ENCODE data around the gene GRIPAP1. TPM values are rescaled to one million over a fixed set of nuclear protein-coding genes. Genes with fewer than 3 reads are reported as not detected.

The GRIPAP1 gene, protein sequence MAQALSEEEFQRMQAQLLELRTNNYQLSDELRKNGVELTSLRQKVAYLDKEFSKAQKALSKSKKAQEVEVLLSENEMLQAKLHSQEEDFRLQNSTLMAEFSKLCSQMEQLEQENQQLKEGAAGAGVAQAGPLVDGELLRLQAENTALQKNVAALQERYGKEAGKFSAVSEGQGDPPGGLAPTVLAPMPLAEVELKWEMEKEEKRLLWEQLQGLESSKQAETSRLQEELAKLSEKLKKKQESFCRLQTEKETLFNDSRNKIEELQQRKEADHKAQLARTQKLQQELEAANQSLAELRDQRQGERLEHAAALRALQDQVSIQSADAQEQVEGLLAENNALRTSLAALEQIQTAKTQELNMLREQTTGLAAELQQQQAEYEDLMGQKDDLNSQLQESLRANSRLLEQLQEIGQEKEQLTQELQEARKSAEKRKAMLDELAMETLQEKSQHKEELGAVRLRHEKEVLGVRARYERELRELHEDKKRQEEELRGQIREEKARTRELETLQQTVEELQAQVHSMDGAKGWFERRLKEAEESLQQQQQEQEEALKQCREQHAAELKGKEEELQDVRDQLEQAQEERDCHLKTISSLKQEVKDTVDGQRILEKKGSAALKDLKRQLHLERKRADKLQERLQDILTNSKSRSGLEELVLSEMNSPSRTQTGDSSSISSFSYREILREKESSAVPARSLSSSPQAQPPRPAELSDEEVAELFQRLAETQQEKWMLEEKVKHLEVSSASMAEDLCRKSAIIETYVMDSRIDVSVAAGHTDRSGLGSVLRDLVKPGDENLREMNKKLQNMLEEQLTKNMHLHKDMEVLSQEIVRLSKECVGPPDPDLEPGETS
- 5.2 and 9.9 TPM in 2 replicates for total RNA-seq (2012; rRNA removed)

GRCh38 chrX:49002091-49002935 lies at the start of gene GRIPAP1:
Gene GRIPAP1 (minus strand): TSS chrX:49002264. CDS start chrX:49002229, 35 bp downstream.
- Histone ChIP-seq H3K36me3 (ENCODE audit: insufficient read depth, low read length) (peaks cover 10% of the 10 kb centered on the region), H3K9ac (ENCODE audit: low read depth, low read length) (peak within 1 kb of the TSS; percentile 83), H3K9me3 (replicated peaks; ENCODE audit: low read length) (no peaks in the 10 kb centered on the region), H3K4me1 (ENCODE audit: control insufficient read depth, insufficient read depth, low read length) (no peaks in the 10 kb centered on the region), H3K4me2 (ENCODE audit: low read length) (peak within 1 kb of the TSS; percentile 73), H3K4me3 (ENCODE audit: low read length) (peak within 1 kb of the TSS; percentile 87), H3K27me3 (ENCODE audit: control insufficient read depth, insufficient read depth, low read length) (no peaks in the 10 kb centered on the region)

DNA sequence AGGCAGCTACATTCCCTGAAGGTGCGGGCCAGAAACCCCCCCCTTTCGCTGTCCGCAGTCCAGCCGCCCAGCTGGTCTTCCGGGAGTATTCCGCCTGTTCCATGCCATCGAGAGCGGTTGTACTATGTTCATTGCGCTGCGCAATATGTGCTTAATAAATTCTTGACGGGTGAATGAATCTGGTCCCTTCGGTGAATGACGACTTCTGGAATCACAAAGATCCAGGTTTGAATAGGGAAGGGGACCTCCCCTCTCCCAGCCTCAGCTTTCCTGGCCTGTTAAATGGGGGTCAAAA lies 41.9 kb upstream of the GRIPAP1 start:
- Histone ChIP-seq H3K36me3 (ENCODE audit: insufficient read depth, low read length) (peaks cover 7% of the 10 kb centered on the region), H3K4me3 (ENCODE audit: low read length) (peak overlapping the region; percentile 61), H3K9me3 (replicated peaks; ENCODE audit: low read length) (no peaks in the 10 kb centered on the region), H3K4me1 (ENCODE audit: control insufficient read depth, insufficient read depth, low read length) (peaks cover 14% of the 10 kb centered on the region), H3K4me2 (ENCODE audit: low read length) (peak overlapping the region; percentile 77), H3K9ac (ENCODE audit: low read depth, low read length) (peak overlapping the region; percentile 44), H3K27me3 (ENCODE audit: control insufficient read depth, insufficient read depth, low read length) (no peaks in the 10 kb centered on the region)

DNA sequence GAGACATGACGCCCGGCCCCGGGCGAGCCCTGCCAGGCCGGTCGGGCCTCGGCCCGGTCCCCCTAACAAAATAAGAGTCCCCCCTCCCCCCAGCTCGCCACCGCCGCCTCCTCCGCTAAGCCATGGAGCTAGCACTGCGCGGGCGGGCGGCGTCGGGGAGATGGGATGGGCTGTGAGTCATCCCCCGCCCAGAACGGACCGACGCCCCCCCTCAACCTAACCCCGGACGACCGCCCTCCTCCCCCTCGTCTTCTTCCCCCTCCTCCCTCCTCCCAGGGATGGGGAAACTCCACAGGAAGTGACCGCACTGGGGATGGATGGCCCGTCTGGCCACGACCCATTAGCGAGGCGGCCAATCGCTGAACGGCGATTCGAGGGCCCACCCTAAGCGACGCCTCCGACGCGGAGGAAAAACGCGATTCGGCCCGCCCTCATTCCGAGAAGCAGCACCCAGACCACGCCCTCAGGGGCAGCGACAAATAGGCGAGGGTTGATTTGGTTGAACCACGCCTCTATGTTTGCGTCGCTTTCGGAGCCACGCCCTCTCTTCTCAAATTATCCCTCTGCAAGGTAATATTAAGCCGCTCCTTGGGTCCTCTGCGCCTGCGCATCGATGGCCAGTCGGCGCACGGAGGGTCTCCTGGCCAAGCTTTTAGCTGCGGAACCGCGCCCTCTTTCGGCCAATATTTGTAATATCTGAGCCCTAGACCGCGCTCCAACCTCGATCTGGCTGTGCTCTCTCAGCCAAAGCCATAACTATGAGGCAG lies 41.3 kb upstream of the GRIPAP1 start, which contains the start of gene TFE3:
Gene TFE3, minus strand, starts transcription at position 138 of the 767 bp plus-strand sequence. Its CDS starts 131 bp downstream, at position 7.
- H3K4me2 ChIP-seq (ENCODE audit: low read length): peak within 1 kb of the TSS; percentile 83
- H3K27me3 ChIP-seq (ENCODE audit: control insufficient read depth, insufficient read depth, low read length): no peaks in the 10 kb centered on the region
- H3K9ac ChIP-seq (ENCODE audit: low read depth, low read length): peak within 1 kb of the TSS; percentile 97
- H3K9me3 ChIP-seq (replicated peaks; ENCODE audit: low read length): no peaks in the 10 kb centered on the region
- peak within 1 kb of the TSS; percentile 72 for H3K4me3 ChIP-seq (ENCODE audit: low read length)
- H3K36me3 ChIP-seq (ENCODE audit: insufficient read depth, low read length): peaks cover 12% of the 10 kb centered on the region
- H3K4me1 ChIP-seq (ENCODE audit: control insufficient read depth, insufficient read depth, low read length): peaks cover 19% of the 10 kb centered on the region

DNA sequence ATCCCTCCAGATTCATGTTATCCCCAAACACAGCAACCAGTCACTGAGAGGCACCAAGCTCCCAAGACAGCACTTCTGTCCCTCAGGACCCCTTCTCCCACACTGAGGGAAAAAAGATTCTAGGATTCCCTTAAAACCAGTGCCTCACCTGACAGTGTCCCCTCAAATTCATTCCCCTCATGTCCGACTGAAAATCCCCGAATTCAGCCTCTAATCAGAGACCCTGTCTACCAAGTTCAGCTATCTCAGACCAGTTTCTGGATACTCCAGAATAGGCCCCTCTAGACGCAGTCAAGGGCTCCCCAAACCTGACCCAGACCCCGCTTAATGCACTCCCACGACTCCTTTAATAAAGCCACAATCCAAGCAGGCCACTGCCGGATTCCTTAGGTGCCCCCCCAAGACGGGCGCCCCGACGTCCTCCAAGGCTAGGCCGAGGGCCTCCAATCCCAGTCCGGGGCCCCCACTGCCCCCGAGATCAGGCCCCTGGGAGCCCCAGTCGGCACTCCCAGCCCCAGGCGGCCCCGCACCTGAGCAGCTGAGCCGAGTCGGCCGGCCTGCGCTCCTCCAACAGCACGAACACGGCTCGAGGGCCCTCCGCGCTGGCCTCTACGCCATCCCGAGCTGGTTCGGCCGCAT lies 40.6 kb upstream of the GRIPAP1 start:
- no peaks in the 10 kb centered on the region for H3K27me3 ChIP-seq (ENCODE audit: control insufficient read depth, insufficient read depth, low read length)
- peak overlapping the region; percentile 83 for H3K4me2 ChIP-seq (ENCODE audit: low read length)
- peak overlapping the region; percentile 97 for H3K9ac ChIP-seq (ENCODE audit: low read depth, low read length)
- H3K36me3 ChIP-seq (ENCODE audit: insufficient read depth, low read length): peaks cover 19% of the 10 kb centered on the region
- peaks cover 24% of the 10 kb centered on the region for H3K4me1 ChIP-seq (ENCODE audit: control insufficient read depth, insufficient read depth, low read length)
- peak overlapping the region; percentile 72 for H3K4me3 ChIP-seq (ENCODE audit: low read length)
- H3K9me3 ChIP-seq (replicated peaks; ENCODE audit: low read length): no peaks in the 10 kb centered on the region

GRCh38 chrX:49041744-49042580 lies 39.9 kb upstream of the GRIPAP1 start:
- peaks cover 24% of the 10 kb centered on the region for H3K4me1 ChIP-seq (ENCODE audit: control insufficient read depth, insufficient read depth, low read length)
- H3K36me3 ChIP-seq (ENCODE audit: insufficient read depth, low read length): peaks cover 25% of the 10 kb centered on the region
- no peaks in the 10 kb centered on the region for H3K27me3 ChIP-seq (ENCODE audit: control insufficient read depth, insufficient read depth, low read length)
- no peaks in the 10 kb centered on the region for H3K9me3 ChIP-seq (replicated peaks; ENCODE audit: low read length)
- peak overlapping the region; percentile 72 for H3K4me3 ChIP-seq (ENCODE audit: low read length)
- peak overlapping the region; percentile 83 for H3K4me2 ChIP-seq (ENCODE audit: low read length)
- peak overlapping the region; percentile 97 for H3K9ac ChIP-seq (ENCODE audit: low read depth, low read length)

DNA sequence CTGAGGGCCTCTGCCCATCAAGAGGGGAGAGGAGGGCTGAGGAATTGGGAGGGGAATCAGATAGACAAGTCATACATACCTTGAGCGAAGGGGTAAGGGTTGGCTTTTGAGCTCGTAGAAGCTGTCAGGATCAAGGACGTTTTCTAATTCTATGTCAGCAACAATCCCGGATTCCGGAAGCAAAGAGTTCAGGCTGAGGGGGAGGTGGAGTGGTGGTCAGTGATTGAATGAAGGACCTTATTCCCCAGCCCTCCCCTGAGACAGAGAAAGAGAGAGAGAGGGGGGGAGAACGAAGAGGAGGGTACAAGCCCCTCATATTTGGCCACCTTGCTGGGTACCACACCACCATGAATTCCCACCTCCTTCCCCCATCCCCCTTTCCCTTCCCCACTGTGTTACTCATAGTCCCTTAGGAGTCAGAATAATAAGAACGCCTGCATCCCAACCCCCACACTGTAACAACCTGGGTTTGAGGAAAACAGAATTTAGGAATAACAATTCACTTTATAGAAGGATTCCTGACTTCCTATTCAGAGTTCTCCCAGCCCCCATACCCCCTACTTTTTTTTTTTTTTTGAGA lies 38.4 kb upstream of the GRIPAP1 start:
- no peaks in the 10 kb centered on the region for H3K27me3 ChIP-seq (ENCODE audit: control insufficient read depth, insufficient read depth, low read length)
- H3K36me3 ChIP-seq (ENCODE audit: insufficient read depth, low read length): peaks cover 31% of the 10 kb centered on the region
- peak overlapping the region; percentile 72 for H3K4me3 ChIP-seq (ENCODE audit: low read length)
- H3K4me1 ChIP-seq (ENCODE audit: control insufficient read depth, insufficient read depth, low read length): peaks cover 24% of the 10 kb centered on the region
- H3K9ac ChIP-seq (ENCODE audit: low read depth, low read length): peak overlapping the region; percentile 59
- H3K4me2 ChIP-seq (ENCODE audit: low read length): peak overlapping the region; percentile 83
- H3K9me3 ChIP-seq (replicated peaks; ENCODE audit: low read length): no peaks in the 10 kb centered on the region

- H3K36me3 ChIP-seq (ENCODE audit: insufficient read depth, low read length): peaks cover 31% of the 10 kb centered on the region
- H3K4me2 ChIP-seq (ENCODE audit: low read length): peak overlapping the region; percentile 83
- H3K9ac ChIP-seq (ENCODE audit: low read depth, low read length): peak overlapping the region; percentile 73
- peak overlapping the region; percentile 72 for H3K4me3 ChIP-seq (ENCODE audit: low read length)
- H3K4me1 ChIP-seq (ENCODE audit: control insufficient read depth, insufficient read depth, low read length): peaks cover 24% of the 10 kb centered on the region
- no peaks in the 10 kb centered on the region for H3K27me3 ChIP-seq (ENCODE audit: control insufficient read depth, insufficient read depth, low read length)
- no peaks in the 10 kb centered on the region for H3K9me3 ChIP-seq (replicated peaks; ENCODE audit: low read length)
Observed at GRCh38 chrX:49039598-49040375, 37.7 kb upstream of the GRIPAP1 start.

DNA sequence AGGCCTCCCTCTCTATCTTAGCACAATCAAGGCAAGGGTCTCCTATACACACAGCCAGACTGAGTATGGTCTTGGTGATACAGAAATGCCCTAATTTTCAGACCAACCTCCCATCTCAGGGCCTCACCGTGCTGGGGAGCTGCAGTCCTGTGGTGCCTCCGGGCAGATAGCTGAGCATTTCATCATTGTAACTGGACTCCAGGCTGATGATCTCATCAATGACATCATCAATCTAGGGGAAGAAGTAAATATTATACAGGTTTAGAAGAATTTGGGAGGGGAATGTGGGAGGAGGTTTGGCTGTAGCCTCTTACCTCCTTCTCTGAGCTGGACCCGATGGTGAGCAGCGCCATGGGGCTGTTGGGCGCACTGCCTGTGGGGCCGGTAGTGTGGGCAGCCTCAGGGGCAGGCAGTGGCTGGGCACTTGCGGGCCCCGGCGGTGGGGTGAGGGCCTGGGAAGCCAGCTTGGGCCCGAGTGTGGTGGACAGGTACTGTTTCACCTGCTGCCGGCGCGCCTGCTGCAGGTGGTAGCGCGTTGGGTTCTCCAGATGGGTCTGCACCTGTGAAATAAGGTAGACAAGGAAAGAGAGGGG lies 35.9 kb upstream of the GRIPAP1 start:
- Histone ChIP-seq H3K4me2 (ENCODE audit: low read length) (no peak overlapping the region), H3K36me3 (ENCODE audit: insufficient read depth, low read length) (peaks cover 49% of the 10 kb centered on the region), H3K9me3 (replicated peaks; ENCODE audit: low read length) (no peaks in the 10 kb centered on the region), H3K4me1 (ENCODE audit: control insufficient read depth, insufficient read depth, low read length) (peaks cover 24% of the 10 kb centered on the region), H3K9ac (ENCODE audit: low read depth, low read length) (no peak overlapping the region), H3K4me3 (ENCODE audit: low read length) (no peak overlapping the region), H3K27me3 (ENCODE audit: control insufficient read depth, insufficient read depth, low read length) (no peaks in the 10 kb centered on the region)

DNA sequence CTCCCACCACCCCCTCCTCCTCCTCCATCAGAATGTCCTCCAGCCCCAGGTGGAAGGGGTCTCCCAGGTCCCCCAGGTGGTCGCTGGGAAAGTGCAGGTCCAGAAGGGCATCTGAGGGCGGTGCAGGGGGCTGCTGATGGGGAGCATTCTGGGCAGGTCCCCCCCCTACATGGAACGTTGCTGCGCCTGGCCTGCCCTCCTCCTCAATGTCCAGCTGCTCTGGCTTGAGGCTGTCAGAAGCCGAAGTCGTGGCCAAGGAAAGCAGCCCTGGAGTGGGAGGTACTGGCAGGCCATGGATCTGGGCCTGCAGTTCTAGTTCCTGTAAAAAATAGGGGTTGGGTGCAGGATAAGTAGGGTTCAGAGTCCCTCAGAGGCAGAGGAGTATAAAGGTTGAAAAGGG lies 28.2 kb upstream of the GRIPAP1 start:
- H3K36me3 ChIP-seq (ENCODE audit: insufficient read depth, low read length): peaks cover 41% of the 10 kb centered on the region
- no peaks in the 10 kb centered on the region for H3K27me3 ChIP-seq (ENCODE audit: control insufficient read depth, insufficient read depth, low read length)
- H3K4me1 ChIP-seq (ENCODE audit: control insufficient read depth, insufficient read depth, low read length): no peaks in the 10 kb centered on the region
- H3K9me3 ChIP-seq (replicated peaks; ENCODE audit: low read length): no peaks in the 10 kb centered on the region
- H3K9ac ChIP-seq (ENCODE audit: low read depth, low read length): no peak overlapping the region
- H3K4me3 ChIP-seq (ENCODE audit: low read length): no peak overlapping the region
- no peak overlapping the region for H3K4me2 ChIP-seq (ENCODE audit: low read length)
